MCF 10A (cell line): ENCODE measurements around the gene SKIC3. TPM values are rescaled to one million over a fixed set of nuclear protein-coding genes. Genes with fewer than 3 reads are reported as not detected.

Source experiments
- BruUV-seq: library from RNA; stranded (reverse); fragments of 400-500 nt; replicated peaks from 2 replicates; lab custom pipeline; 2021; lab: Mats Ljungman, UMichigan
- CTCF ChIA-PET: fragments of 300-600 bp; sonication (Branson Sonifier 250); formaldehyde crosslinking; extraction: SDS; loops from one replicate; lab custom pipeline; 2021; ENCODE audit warnings: antibody characterized with exemption, inconsistent platforms; lab: Yijun Ruan, JAX
- POLR2A ChIA-PET: fragments of 300-600, 350-650 bp; sonication (Branson Sonifier 250); formaldehyde crosslinking; extraction: SDS; loops from one replicate; lab custom pipeline; 2020; ENCODE audit warnings: antibody characterized with exemption, inconsistent platforms; lab: Yijun Ruan, JAX
- DNase-seq: peaks from one replicate; pipeline ENCODE4 v3.0.0-alpha.2; 2018; ENCODE audit not compliant: unreplicated experiment
- H3K27ac Mint-ChIP-seq: one replicate; pipeline ENCODE4 v1.8.0; 2022; ENCODE audit warnings: mild to moderate bottlenecking, low read depth, mixed read lengths; ENCODE audit not compliant: unreplicated experiment
- H3K27me3 Mint-ChIP-seq: one replicate; pipeline ENCODE4 v1.8.0; 2022; ENCODE audit warnings: mixed read lengths; ENCODE audit not compliant: insufficient read depth, unreplicated experiment
- H3K36me3 Mint-ChIP-seq: one replicate; pipeline ENCODE4 v1.8.0; 2022; ENCODE audit warnings: mild to moderate bottlenecking, moderate library complexity, mixed read lengths; ENCODE audit not compliant: insufficient read depth, unreplicated experiment
- H3K4me1 Mint-ChIP-seq: one replicate; pipeline ENCODE4 v1.8.0; 2022; ENCODE audit warnings: mixed read lengths; ENCODE audit not compliant: insufficient read depth, unreplicated experiment
- H3K4me3 Mint-ChIP-seq: one replicate; pipeline ENCODE4 v1.8.0; 2022; ENCODE audit warnings: mild to moderate bottlenecking, moderate library complexity, mixed read lengths; ENCODE audit not compliant: unreplicated experiment
- H3K9me3 Mint-ChIP-seq: one replicate; pipeline ENCODE4 v1.8.0; 2022; ENCODE audit warnings: mixed read lengths; ENCODE audit not compliant: unreplicated experiment
- intact Hi-C: fragments of 100-400 bp; cut with micrococcal nuclease; formaldehyde crosslinking; loops from 2 replicates; pipeline ENCODE4 v1.14.1; 2022
- total RNA-seq: library from RNA; stranded (reverse); gene quantifications from 2 replicates; pipeline ENCODE4 v1.2.3, GENCODE V29; 2022
- TF ChIP-seq, protein P1 (sequence below): fragments of 200-600 bp; IDR thresholded peaks from one replicate; pipeline ENCODE4 v1.8.0; 2022; ENCODE audit warnings: antibody characterized with exemption, mild to moderate bottlenecking; ENCODE audit not compliant: unreplicated experiment

Gene SKIC3
- total RNA-seq, 1 experiment from 2014 or later: 97.2 TPM

DNA sequence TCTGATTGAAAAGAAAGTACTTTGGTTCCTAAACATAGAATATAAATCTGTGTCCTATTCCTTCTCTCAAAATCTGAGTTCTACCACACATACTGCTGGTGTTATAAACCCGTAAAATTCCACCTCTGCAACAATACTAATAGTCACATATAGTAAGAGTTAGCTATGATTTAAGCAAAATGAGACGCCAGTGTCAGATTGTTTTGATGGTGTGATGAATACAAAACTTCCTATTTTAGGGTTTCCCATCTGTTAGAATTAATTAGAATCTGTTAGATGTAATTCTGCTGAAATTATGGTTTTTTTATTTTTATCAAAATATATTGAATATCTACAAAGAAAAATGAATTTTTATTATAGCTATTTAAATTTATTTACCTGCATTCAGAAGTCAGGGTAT, 26.8 kb upstream of the SKIC3 start:
- intact Hi-C loops: no loop called here
- TF ChIP-seq, protein P1, sequence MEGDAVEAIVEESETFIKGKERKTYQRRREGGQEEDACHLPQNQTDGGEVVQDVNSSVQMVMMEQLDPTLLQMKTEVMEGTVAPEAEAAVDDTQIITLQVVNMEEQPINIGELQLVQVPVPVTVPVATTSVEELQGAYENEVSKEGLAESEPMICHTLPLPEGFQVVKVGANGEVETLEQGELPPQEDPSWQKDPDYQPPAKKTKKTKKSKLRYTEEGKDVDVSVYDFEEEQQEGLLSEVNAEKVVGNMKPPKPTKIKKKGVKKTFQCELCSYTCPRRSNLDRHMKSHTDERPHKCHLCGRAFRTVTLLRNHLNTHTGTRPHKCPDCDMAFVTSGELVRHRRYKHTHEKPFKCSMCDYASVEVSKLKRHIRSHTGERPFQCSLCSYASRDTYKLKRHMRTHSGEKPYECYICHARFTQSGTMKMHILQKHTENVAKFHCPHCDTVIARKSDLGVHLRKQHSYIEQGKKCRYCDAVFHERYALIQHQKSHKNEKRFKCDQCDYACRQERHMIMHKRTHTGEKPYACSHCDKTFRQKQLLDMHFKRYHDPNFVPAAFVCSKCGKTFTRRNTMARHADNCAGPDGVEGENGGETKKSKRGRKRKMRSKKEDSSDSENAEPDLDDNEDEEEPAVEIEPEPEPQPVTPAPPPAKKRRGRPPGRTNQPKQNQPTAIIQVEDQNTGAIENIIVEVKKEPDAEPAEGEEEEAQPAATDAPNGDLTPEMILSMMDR: no peak
- no peaks in the 10 kb centered on the region for H3K27me3 Mint-ChIP-seq
- H3K4me1 Mint-ChIP-seq: no peaks in the 10 kb centered on the region
- H3K9me3 Mint-ChIP-seq: peaks cover 7% of the 10 kb centered on the region
- H3K27ac Mint-ChIP-seq: no peak overlapping the region
- no peak overlapping the region for H3K4me3 Mint-ChIP-seq
- BruUV-seq: no TSS peak
- DNase-seq: no peak
- no peaks in the 10 kb centered on the region for H3K36me3 Mint-ChIP-seq
- ChIA-PET POLR2A (interaction anchor here (1.0 kb wide), 1 partner anchor 27 kb away, joined by 3 read pairs; the partner anchor contains the start of genes ARSK and SKIC3), CTCF (no interaction called here)

DNA sequence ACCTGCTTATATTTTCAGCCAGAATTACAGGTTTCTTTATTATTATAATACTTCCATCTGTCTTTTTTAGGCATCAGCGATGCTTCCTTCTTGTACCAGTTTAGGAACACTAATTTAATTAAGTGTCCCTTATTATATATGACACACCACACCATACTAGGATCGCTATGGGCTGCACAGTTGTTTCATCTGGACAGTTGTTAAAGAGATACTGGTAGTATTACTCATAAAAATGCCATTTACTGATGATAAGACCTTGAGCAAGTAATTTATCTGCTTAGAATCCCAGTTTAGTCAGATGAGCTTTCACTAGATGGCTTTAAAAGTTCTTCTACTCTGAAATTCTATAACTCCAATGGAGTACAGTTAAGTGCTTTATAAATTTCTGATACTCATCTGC, 17.2 kb upstream of the SKIC3 start:
- ChIA-PET CTCF (no interaction called here), POLR2A (no interaction called here)
- DNase-seq: no peak
- H3K27me3 Mint-ChIP-seq: no peaks in the 10 kb centered on the region
- no TSS peak for BruUV-seq
- intact Hi-C loops: no loop called here
- H3K9me3 Mint-ChIP-seq: no peaks in the 10 kb centered on the region
- H3K27ac Mint-ChIP-seq: no peak overlapping the region
- H3K4me1 Mint-ChIP-seq: no peaks in the 10 kb centered on the region
- no peak overlapping the region for H3K4me3 Mint-ChIP-seq
- peaks cover 13% of the 10 kb centered on the region for H3K36me3 Mint-ChIP-seq
- TF ChIP-seq, protein P1: no peak

DNA sequence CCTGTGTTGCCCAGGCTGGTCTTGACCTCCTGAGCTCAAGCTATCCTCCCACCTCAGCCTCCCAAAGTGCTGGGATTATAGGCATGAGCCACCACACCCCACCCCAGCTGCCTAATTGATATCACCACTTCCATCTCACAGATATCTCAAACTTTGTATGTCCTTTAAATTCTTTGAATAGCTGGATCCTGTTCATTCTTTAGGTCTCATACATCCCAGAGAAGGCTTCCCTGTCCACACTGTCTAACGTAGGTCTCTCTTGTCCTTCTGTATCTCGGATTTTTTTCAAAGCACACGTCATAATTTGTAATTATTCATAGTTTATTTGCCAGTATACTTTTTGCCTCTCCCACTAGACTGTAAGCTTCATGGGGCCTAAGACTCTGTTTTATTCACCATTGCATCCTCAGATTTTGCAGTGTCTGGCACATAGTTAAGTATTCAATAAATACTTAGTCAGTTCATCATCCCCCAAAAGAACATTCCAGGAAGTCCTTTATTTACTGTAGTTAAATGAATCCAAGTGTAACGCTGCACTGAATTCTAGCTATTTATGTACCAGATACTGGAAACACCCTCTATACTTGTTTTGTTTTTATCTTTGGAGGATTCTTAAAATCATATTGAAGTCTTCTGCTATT, 10.6 kb upstream of the SKIC3 start:
- Mint-ChIP-seq H3K27me3 (no peaks in the 10 kb centered on the region), H3K27ac (no peak overlapping the region), H3K4me3 (no peak overlapping the region), H3K9me3 (no peaks in the 10 kb centered on the region), H3K4me1 (peaks cover 6% of the 10 kb centered on the region), H3K36me3 (no peaks in the 10 kb centered on the region)
- ChIA-PET CTCF (interaction anchor here (0.6 to 0.7 kb wide), 2 partner anchors 9 to 44 kb away, joined by 3 to 4 read pairs; no protein-coding TSS in a partner anchor), POLR2A (interaction anchor here (1.3 to 1.7 kb wide), 2 partner anchors 11 to 81 kb away, joined by 3 to 7 read pairs; partner anchors contain the start of genes ARSK, RFESD and SKIC3)
- intact Hi-C loops: no loop called here
- no peak for DNase-seq
- BruUV-seq: no TSS peak
- TF ChIP-seq, protein P1: no peak

DNA sequence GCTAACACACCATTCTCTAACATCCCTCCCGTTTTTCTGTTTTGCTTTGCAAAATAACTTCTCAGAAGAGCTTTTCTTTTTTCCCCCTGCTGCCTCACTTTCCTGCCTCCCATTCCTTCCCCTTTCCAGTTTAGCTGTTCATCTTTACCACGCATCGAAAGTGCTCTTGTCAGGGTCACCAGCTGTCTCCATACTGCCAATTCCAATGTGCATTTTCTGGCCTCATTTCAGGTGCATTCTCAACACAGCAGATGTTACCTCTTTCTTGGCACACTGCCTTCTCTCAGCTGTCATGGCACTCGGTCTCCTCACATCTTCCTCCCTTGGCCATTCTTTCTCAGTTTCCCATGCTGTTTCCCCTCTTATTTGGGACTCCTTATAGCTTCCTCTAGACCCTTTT, 9.7 kb upstream of the SKIC3 start:
- TF ChIP-seq, protein P1: no peak
- Mint-ChIP-seq H3K9me3 (no peaks in the 10 kb centered on the region), H3K36me3 (no peaks in the 10 kb centered on the region), H3K27me3 (no peaks in the 10 kb centered on the region), H3K4me1 (peaks cover 6% of the 10 kb centered on the region), H3K4me3 (no peak overlapping the region), H3K27ac (no peak overlapping the region)
- no peak for DNase-seq
- intact Hi-C loops: no loop called here
- CTCF ChIA-PET: interaction anchor here (0.6 to 0.7 kb wide), 2 partner anchors 46 to 50 kb away, joined by 3 read pairs; no protein-coding TSS in a partner anchor
- POLR2A ChIA-PET: interaction anchor here (1.3 to 1.7 kb wide), 2 partner anchors 10 to 82 kb away, joined by 3 to 7 read pairs; partner anchors contain the start of genes ARSK, RFESD and SKIC3
- no TSS peak for BruUV-seq
